ENCODE data around the gene SPINT4. TPM values are rescaled to one million over a fixed set of nuclear protein-coding genes. Genes with fewer than 3 reads are reported as not detected.
"Not testable (repeated sequence)": the region's sequence is repeated elsewhere in the genome, so short reads cannot be mapped to it uniquely, and the experiment has no call there.

Gene SPINT4
- total RNA-seq, 2 donors from 2014 or later: not detected

DNA sequence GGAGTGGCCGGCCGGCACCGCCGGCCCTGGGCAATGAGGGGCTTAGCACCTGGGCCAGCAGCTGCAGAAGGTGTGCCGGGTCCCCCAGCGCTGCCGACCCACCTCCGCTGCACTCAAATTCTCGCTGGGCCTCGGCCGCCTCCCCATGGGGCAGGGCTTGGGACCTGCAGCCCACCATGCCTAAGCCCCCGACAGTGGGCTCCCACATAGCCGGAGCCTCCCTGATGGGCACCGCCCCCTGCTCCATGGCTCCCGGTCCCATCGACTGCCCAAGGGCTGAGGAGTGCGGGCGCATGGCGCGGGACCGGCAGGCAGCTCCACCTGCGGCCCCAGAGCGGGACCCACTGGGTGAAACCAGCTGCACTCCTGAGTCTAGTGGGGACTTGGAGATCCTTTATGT is 13.8 kb downstream of the SPINT4 start:
- ATAC-seq (no peak), DNase-seq (no peak)
- Mint-ChIP-seq H3K4me3 (no peak overlapping the region), H3K36me3 (ENCODE audit: low read depth) (no peaks in the 10 kb centered on the region), H3K27ac (no peak overlapping the region), H3K4me1 (no peaks in the 10 kb centered on the region), H3K27me3 (peaks cover 34% of the 10 kb centered on the region)
- peaks cover 5% of the 10 kb centered on the region for H3K9me3 ChIP-seq (ENCODE audit: control insufficient read depth, low read length, poor library complexity, severe bottlenecking)

DNA sequence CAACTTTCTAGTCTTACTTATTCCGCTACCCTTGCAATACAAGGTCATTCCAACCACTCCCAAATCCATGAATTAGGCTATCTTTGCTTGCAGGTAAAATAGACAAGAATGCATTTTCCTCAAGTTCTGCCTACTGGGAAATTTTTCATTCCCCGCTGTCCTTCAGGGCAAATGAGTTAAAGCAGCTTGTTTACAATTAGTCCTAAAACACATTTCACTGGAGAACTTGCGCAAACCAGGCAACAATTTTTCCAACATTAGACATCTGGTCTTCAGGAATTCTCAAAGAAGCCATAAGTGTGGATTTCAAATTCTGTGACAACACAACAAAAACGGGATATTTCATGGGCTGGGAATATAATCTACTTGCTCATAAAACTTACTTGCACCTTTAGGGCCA is 20.4 kb downstream of the SPINT4 start:
- H3K27me3 Mint-ChIP-seq: peaks cover 38% of the 10 kb centered on the region
- H3K36me3 Mint-ChIP-seq (ENCODE audit: low read depth): no peaks in the 10 kb centered on the region
- DNase-seq (no peak), ATAC-seq (no peak)
- H3K4me3 Mint-ChIP-seq: no peak overlapping the region
- H3K27ac Mint-ChIP-seq: no peak overlapping the region
- H3K9me3 ChIP-seq (ENCODE audit: control insufficient read depth, low read length, poor library complexity, severe bottlenecking): peaks cover 3% of the 10 kb centered on the region
- no peaks in the 10 kb centered on the region for H3K4me1 Mint-ChIP-seq

DNA sequence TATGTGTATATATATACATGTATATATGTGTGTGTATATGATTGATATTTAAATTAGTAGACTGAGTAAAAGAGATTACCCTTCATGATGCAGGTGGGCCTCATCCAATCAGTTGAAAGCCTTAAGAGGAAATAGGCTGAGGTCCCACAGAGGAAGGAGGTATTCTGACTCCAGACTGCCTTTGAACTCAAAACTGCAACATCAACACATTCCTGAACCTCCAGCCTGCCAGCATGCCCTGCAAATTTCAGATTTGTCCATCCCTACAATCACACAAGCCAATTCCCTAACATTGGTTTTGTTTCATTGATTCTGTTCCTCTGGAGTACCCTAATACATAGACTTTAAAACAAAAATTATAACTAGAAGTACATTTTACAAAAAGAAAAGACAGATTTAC is 22.9 kb downstream of the SPINT4 start:
- Mint-ChIP-seq H3K27ac (no peak overlapping the region), H3K4me3 (no peak overlapping the region), H3K36me3 (ENCODE audit: low read depth) (no peaks in the 10 kb centered on the region), H3K27me3 (peaks cover 52% of the 10 kb centered on the region), H3K4me1 (no peaks in the 10 kb centered on the region)
- ATAC-seq (no peak), DNase-seq (no peak)
- peaks cover 3% of the 10 kb centered on the region for H3K9me3 ChIP-seq (ENCODE audit: control insufficient read depth, low read length, poor library complexity, severe bottlenecking)

DNA sequence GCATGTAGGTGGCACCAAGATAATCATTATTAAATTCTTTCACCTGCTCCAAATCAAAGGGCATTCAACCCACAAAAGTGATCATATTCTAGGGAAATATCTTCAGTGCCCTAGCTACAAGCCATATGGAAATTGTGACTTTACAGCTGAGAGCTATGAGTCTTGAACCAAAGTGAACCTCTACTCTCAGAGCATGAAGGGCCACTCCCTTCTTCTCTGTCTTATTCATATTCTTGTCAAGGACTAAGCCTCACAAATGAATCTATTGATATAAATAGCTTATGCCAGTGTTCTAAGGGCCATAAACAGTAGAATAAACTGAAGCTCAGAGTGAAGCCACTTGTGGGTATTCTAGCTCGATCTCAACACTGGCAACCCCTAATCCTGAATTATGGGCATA is 29.6 kb downstream of the SPINT4 start:
- H3K27me3 Mint-ChIP-seq: peaks cover 31% of the 10 kb centered on the region
- no peak for DNase-seq
- no peak overlapping the region for H3K27ac Mint-ChIP-seq
- no peaks in the 10 kb centered on the region for H3K36me3 Mint-ChIP-seq (ENCODE audit: low read depth)
- H3K4me1 Mint-ChIP-seq: no peaks in the 10 kb centered on the region
- no peak for ATAC-seq
- no peak overlapping the region for H3K4me3 Mint-ChIP-seq
- H3K9me3 ChIP-seq (ENCODE audit: control insufficient read depth, low read length, poor library complexity, severe bottlenecking): no peaks in the 10 kb centered on the region

DNA sequence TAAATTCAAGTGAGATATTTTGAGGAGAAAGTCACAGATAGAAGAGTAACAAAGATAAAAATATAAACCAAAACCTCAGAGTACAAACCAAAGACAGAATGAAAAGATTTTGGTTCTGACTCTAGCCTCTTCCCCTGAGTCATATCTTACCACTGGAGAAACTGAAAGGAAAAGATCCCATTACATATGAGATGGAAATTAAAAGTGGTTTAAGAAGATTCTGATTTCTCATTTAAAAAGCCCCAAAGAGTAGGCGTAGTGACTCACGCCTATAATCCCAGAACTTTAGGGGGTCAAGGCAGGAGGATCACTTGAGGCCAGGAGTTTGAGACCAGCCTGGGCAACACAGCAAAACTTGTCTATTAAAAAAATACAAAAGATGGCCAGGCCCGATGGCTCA is 30.6 kb downstream of the SPINT4 start:
- Mint-ChIP-seq H3K27me3 (peaks cover 28% of the 10 kb centered on the region), H3K4me3 (no peak overlapping the region), H3K27ac (no peak overlapping the region), H3K4me1 (no peaks in the 10 kb centered on the region), H3K36me3 (ENCODE audit: low read depth) (no peaks in the 10 kb centered on the region)
- H3K9me3 ChIP-seq (ENCODE audit: control insufficient read depth, low read length, poor library complexity, severe bottlenecking): no peaks in the 10 kb centered on the region
- DNase-seq: no peak
- no peak for ATAC-seq

DNA sequence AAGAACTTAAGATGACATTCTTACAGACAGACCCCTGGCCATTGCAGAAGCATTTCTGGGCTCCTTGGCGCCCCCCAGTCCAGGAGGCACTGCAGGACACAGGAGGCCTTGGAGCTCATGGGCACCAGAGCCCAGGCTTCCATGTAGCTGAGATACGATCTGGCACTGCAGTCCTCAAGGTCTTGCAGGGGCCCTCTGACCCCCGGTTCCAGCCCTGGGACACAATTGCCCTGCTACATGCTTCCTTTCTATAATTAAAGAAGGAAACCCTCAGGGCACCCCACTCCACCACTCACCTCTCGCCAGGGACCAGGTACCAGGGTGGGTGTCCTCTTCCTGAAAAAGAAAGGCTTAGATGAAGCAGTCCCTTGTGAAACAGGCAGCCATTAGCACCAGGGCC is 35.9 kb downstream of the SPINT4 start:
- Mint-ChIP-seq H3K4me1 (peaks cover 2% of the 10 kb centered on the region), H3K36me3 (ENCODE audit: low read depth) (peaks cover 3% of the 10 kb centered on the region), H3K27me3 (no peaks in the 10 kb centered on the region), H3K27ac (no peak overlapping the region), H3K4me3 (no peak overlapping the region)
- ATAC-seq (no peak), DNase-seq (no peak)
- no peaks in the 10 kb centered on the region for H3K9me3 ChIP-seq (ENCODE audit: control insufficient read depth, low read length, poor library complexity, severe bottlenecking)

DNA sequence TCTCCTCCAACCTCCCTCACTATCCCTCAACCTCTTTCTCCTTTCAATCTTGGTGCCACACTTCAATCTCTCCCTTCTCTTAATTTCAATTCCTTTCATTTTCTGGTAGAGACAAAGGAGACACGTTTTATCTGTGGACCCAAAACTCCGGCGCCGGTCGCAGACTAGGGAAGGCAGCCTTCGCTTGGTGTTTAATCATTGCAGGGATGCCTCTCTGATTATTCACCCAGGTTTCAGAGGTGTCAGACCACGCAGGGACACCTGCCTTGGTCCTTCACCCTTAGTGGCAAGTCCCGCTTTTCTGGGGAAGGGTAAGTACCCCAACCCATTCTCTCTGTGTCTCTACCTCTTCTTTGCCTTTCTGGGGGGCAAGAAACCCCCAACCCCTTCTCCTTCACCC is 37.8 kb downstream of the SPINT4 start:
- H3K27ac Mint-ChIP-seq; H3K4me3 Mint-ChIP-seq; H3K36me3 Mint-ChIP-seq (ENCODE audit: low read depth); ATAC-seq; DNase-seq; H3K4me1 Mint-ChIP-seq; H3K9me3 ChIP-seq (ENCODE audit: control insufficient read depth, low read length, poor library complexity, severe bottlenecking); H3K27me3 Mint-ChIP-seq: not testable (repeated sequence)

DNA sequence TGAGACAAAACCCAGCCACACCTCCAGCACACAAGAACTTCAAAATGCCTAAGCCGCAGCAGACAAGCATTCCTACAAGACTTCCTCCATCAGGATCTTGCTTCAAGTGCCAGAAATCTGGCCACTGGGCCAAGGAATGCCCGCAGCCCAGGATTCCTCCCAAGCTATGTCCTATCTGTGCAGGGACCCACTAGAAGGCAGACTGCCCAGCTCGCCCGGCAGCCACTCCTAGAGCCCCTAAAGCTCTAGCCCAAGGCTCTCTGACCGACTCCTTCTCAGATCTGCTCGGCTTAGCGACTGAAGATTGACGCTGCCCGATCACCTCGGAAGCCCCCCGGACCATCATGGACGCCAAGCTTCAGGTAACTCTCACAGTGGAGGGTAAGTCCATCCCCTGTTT is 39.8 kb downstream of the SPINT4 start:
- DNase-seq; H3K27me3 Mint-ChIP-seq; H3K4me1 Mint-ChIP-seq; ATAC-seq; H3K4me3 Mint-ChIP-seq; H3K9me3 ChIP-seq (ENCODE audit: control insufficient read depth, low read length, poor library complexity, severe bottlenecking); H3K36me3 Mint-ChIP-seq (ENCODE audit: low read depth); H3K27ac Mint-ChIP-seq: not testable (repeated sequence)

DNA sequence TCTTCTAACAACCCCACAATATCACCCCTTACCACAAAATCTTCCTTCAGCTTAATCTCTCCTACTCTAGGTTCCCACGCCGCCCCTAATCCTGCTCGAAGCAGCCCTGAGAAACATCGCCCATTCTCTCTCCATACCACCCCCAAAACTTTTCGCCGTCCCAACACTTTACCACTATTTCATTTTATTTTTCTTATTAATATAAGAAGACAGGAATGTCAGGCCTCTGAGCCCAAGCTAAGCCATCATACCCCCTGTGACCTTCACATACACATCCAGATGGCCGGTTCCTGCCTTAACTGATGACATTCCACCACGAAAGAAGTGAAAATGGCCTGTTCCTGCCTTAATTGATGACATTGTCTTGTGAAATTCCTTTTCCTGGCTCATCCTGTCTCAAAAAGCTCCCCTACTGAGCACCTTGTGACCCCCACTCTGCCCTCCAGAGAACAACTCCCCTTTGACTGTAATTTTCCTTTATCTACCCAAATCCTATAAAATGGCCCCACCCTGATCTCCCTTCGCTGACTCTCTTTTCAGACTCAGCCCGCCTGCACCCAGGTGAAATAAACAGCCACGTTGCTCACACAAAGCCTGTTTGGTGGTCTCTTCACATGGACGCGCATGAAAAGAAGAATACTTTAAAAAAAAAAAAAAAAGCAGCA is 42.6 kb downstream of the SPINT4 start:
- not testable (repeated sequence) for H3K4me1 Mint-ChIP-seq; ATAC-seq; H3K4me3 Mint-ChIP-seq; H3K36me3 Mint-ChIP-seq (ENCODE audit: low read depth); H3K27me3 Mint-ChIP-seq; DNase-seq; H3K27ac Mint-ChIP-seq; H3K9me3 ChIP-seq (ENCODE audit: control insufficient read depth, low read length, poor library complexity, severe bottlenecking)

DNA sequence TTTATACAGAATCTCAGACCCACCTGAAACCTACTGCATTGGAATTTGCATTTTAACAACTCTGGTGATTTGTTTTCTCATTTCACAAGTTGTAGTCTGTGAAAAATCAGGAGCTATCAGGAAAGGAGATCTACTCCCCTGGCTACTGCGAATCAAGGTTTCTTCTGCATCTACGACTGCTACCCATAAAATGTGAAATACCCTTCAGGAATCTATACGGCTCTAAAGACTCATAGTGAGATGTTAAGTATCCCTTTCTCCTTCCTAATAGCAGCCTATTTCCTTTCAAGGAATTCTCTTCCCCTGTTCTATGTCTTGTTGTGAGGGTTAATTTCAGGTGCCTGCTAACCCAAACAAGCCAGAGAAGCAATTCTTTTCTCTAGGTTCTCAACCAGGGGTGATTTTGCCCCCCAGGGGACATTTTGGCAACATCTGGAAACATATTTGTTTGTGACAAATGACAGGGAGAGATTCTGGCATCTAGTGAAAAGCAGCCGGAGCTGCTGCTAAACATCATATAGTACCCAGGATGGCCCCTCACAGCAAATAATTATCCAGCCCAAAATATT is 43.2 kb downstream of the SPINT4 start:
- peaks cover 5% of the 10 kb centered on the region for H3K27me3 Mint-ChIP-seq
- H3K36me3 Mint-ChIP-seq (ENCODE audit: low read depth): no peaks in the 10 kb centered on the region
- DNase-seq (no peak), ATAC-seq (no peak)
- H3K9me3 ChIP-seq (ENCODE audit: control insufficient read depth, low read length, poor library complexity, severe bottlenecking): no peaks in the 10 kb centered on the region
- peaks cover 6% of the 10 kb centered on the region for H3K4me1 Mint-ChIP-seq
- no peak overlapping the region for H3K4me3 Mint-ChIP-seq
- no peak overlapping the region for H3K27ac Mint-ChIP-seq

DNA sequence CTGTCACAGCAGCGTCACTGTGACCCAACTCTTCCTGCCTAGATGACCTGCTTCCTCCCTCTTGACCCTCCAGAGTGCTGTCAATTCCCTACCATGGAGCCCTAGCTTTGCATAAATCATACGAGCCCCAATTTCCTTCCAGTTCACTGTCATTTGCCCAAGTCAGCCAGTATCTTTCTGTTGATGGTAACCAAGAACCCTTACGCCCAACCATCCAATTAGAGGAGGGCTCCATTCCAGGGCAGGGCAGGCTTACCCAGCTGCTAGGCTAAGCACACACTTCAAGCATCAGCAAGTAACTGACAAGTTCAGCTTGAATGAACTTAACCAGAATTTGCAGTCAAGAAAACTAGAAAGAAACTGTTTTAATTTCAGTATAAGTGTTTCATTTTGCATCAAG is 43.8 kb downstream of the SPINT4 start:
- DNase-seq (no peak), ATAC-seq (no peak)
- H3K4me3 Mint-ChIP-seq: no peak overlapping the region
- no peak overlapping the region for H3K27ac Mint-ChIP-seq
- H3K4me1 Mint-ChIP-seq: peaks cover 6% of the 10 kb centered on the region
- no peaks in the 10 kb centered on the region for H3K9me3 ChIP-seq (ENCODE audit: control insufficient read depth, low read length, poor library complexity, severe bottlenecking)
- H3K27me3 Mint-ChIP-seq: peaks cover 5% of the 10 kb centered on the region
- H3K36me3 Mint-ChIP-seq (ENCODE audit: low read depth): no peaks in the 10 kb centered on the region

DNA sequence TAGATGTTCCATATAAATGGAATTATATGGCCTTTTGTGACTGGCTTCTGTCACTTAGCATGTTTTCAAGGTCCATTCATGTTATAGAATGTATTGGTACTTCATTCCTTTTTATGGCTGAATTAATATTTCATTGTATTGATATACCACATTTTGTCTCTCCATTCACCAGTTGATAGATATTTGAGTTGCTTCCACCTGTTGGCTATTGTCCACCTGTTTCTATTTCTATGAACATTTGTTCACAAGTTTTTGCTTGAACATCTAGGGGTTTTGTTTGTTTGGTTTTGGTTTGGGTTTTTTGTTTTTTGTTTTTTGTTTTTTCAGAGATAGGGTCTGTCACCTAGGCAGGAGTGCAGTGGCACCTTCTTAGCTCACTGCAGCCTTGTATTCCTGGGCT is 46.3 kb downstream of the SPINT4 start:
- ATAC-seq (no peak), DNase-seq (no peak)
- Mint-ChIP-seq H3K4me1 (peaks cover 4% of the 10 kb centered on the region), H3K27ac (peak overlapping the region; percentile 51), H3K4me3 (no peak overlapping the region), H3K36me3 (ENCODE audit: low read depth) (no peaks in the 10 kb centered on the region), H3K27me3 (peaks cover 15% of the 10 kb centered on the region)
- H3K9me3 ChIP-seq (ENCODE audit: control insufficient read depth, low read length, poor library complexity, severe bottlenecking): no peaks in the 10 kb centered on the region

DNA sequence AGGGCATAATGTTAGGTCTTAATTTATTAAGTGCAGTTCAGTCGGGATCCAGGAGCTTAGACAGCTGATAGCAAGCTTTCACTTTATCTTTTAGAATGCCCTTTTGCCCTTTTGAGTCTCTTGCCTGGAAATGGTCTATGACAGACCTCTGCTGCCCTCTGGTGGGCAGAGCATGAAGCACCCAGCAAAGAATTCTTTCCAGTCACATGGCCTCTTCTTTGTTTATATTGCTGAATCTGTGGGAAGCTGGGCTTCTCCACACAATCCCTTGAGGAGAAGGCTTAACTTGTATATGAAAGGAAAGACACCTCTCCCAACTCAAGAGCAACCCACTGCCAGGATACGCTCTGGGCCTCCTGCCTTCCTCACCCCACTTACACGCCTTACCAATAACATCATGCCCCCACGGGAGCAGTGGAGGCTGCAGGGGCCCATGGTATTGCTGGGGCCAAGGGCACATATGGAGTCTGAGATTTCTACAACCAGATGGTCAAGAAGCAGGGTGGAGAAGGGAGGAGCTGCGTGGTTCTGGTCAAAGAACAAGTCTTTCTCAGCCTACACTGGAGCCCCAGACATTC is 49.1 kb downstream of the SPINT4 start:
- H3K27ac Mint-ChIP-seq: no peak overlapping the region
- peaks cover under 1% of the 10 kb centered on the region for H3K4me1 Mint-ChIP-seq
- DNase-seq (peak; percentile 64 to 73 (median 67)), ATAC-seq (peak; percentile 86)
- H3K4me3 Mint-ChIP-seq: no peak overlapping the region
- H3K27me3 Mint-ChIP-seq: peaks cover 31% of the 10 kb centered on the region
- H3K36me3 Mint-ChIP-seq (ENCODE audit: low read depth): no peaks in the 10 kb centered on the region
- no peaks in the 10 kb centered on the region for H3K9me3 ChIP-seq (ENCODE audit: control insufficient read depth, low read length, poor library complexity, severe bottlenecking)

DNA sequence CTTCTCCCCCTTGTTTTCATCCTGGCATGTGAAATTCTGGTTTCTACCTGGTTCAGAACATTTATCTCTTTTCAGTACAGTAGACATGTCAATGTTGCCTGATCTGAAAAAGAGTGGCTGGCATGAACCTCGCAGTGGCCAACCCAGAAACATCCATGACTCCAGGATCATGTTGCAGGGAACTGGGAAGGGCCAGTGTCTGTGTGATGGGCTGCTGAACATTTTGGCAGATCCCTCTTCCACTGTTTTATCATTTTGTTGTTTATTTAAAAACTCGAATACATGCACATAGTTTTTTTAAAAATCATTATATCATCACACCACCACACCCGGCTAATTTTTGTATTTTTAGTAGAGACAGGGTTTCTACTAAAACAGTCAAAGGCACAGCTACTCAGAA is 50.5 kb downstream of the SPINT4 start:
- H3K36me3 Mint-ChIP-seq (ENCODE audit: low read depth): no peaks in the 10 kb centered on the region
- no peaks in the 10 kb centered on the region for H3K9me3 ChIP-seq (ENCODE audit: control insufficient read depth, low read length, poor library complexity, severe bottlenecking)
- ATAC-seq (no peak), DNase-seq (no peak)
- no peak overlapping the region for H3K4me3 Mint-ChIP-seq
- H3K4me1 Mint-ChIP-seq: no peaks in the 10 kb centered on the region
- H3K27ac Mint-ChIP-seq: no peak overlapping the region
- H3K27me3 Mint-ChIP-seq: peaks cover 31% of the 10 kb centered on the region
